ENCODE results near the gene STEAP2. TPM values are rescaled to one million over a fixed set of nuclear protein-coding genes. Genes with fewer than 3 reads are reported as not detected.

STEAP2 gene
- total and polyA plus RNA-seq, 5 donors: 16.7 to 46.3 (median 42.1) TPM

DNA sequence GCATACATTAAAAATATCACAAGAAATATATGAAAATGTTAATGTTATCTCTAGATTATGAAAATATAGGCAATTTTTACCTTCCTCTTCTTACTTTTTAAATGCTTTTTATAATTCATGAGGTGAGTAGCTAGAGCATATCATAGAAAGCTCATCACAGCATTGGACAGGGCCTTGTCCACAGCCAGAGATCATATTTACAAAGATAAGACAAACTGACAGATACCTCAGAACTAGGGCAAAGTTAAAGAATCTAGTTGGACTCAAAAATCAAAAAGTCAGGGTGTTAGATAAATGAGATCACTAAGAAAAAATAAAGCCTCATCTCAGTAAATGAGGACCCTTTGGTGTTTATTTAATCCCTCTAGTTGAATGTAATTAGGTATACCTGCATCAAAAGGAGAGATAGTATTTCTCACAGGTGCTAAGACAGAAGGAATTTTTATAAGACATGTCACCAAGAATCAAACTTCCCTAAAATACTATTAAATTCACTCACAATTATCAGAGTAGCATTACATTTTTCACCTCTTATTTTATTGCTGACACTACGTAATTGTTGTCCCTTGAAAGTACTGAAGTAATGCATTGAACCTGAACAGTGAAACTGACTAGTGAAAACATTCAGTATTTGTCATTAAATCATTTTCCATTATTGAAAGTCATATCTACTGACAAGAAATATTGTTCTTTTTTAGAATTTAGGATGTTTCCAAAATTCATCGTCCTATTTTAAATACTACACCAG is 59.1 kb downstream of the STEAP2 start:
- no peak overlapping the region for H3K27ac ChIP-seq (ENCODE audit: low read length)

GRCh38 chr7:90271753-90272152 is 60.2 kb downstream of the STEAP2 start:
- Histone ChIP-seq H3K27ac (ENCODE audit: low read length) (no peak overlapping the region), H3K9me3 (ENCODE audit: control insufficient read depth, low read length) (no peaks in the 10 kb centered on the region), H3K4me1 (ENCODE audit: control insufficient read depth, insufficient read depth, low read length) (no peaks in the 10 kb centered on the region), H3K4me3 (ENCODE audit: low read length) (no peak overlapping the region), H3K27me3 (ENCODE audit: control insufficient read depth, insufficient read depth) (no peaks in the 10 kb centered on the region)
- DNase-seq (no peak), ATAC-seq (no peak)
- intact Hi-C loops (cut with DNase I): no loop called here
- WGBS: 68% methylated on average over 2 of the region's 2 CpGs

More for the DNA sequence above, 59.1 kb downstream of the STEAP2 start:
- intact Hi-C loops (cut with DNase I): no loop called here
- Histone ChIP-seq H3K9me3 (ENCODE audit: control insufficient read depth, low read length) (no peaks in the 10 kb centered on the region), H3K27me3 (ENCODE audit: control insufficient read depth, insufficient read depth) (no peaks in the 10 kb centered on the region), H3K4me3 (ENCODE audit: low read length) (no peak overlapping the region), H3K4me1 (ENCODE audit: control insufficient read depth, insufficient read depth, low read length) (no peaks in the 10 kb centered on the region)
- ATAC-seq (no peak), DNase-seq (no peak)
- WGBS: 94% methylated on average over 2 of the region's 2 CpGs

DNA sequence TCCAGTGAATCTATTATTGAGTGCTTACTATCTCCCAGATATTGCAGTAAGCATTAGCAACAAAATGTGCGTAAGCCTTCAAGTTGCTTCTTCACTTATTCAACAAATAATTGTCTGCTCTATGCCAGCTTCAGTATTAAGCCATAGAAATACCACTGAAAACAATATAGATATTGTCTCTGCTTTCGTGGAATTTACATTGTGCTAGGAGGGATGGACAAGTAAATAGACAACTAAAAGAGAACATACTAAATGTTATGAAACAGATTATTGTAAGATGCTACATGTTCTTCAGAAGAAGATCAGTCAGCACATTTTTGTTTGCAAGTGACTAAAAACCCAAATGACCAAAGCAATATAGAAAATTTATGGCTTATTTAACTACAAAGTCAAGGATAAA is 60.7 kb downstream of the STEAP2 start:
- DNase-seq (no peak), ATAC-seq (no peak)
- H3K4me3 ChIP-seq (ENCODE audit: low read length): no peak overlapping the region
- intact Hi-C loops (cut with DNase I): no loop called here
- WGBS: 92% methylated on average over 2 of the region's 2 CpGs
- H3K27ac ChIP-seq (ENCODE audit: low read length): no peak overlapping the region
- H3K4me1 ChIP-seq (ENCODE audit: control insufficient read depth, insufficient read depth, low read length): no peaks in the 10 kb centered on the region
- H3K27me3 ChIP-seq (ENCODE audit: control insufficient read depth, insufficient read depth): no peaks in the 10 kb centered on the region
- H3K9me3 ChIP-seq (ENCODE audit: control insufficient read depth, low read length): no peaks in the 10 kb centered on the region

- H3K4me1 ChIP-seq (ENCODE audit: control insufficient read depth, insufficient read depth, low read length): no peaks in the 10 kb centered on the region
- no peak for ATAC-seq
- H3K27me3 ChIP-seq (ENCODE audit: control insufficient read depth, insufficient read depth): no peaks in the 10 kb centered on the region
- no peak for DNase-seq
- no peaks in the 10 kb centered on the region for H3K9me3 ChIP-seq (ENCODE audit: control insufficient read depth, low read length)
- no peak overlapping the region for H3K4me3 ChIP-seq (ENCODE audit: low read length)
- intact Hi-C loops (cut with DNase I): no loop called here
- H3K27ac ChIP-seq (ENCODE audit: low read length): no peak overlapping the region
Measured at GRCh38 chr7:90274161-90274560, 62.6 kb downstream of the STEAP2 start.

GRCh38 chr7:90276033-90276728 is 64.6 kb downstream of the STEAP2 start:
- intact Hi-C loops (cut with DNase I): no loop called here
- H3K27me3 ChIP-seq (ENCODE audit: control insufficient read depth, insufficient read depth): no peaks in the 10 kb centered on the region
- H3K27ac ChIP-seq (ENCODE audit: low read length): no peak overlapping the region
- ATAC-seq (no peak), DNase-seq (no peak)
- WGBS: 72% methylated on average over 5 of the region's 5 CpGs
- no peak overlapping the region for H3K4me3 ChIP-seq (ENCODE audit: low read length)
- no peaks in the 10 kb centered on the region for H3K4me1 ChIP-seq (ENCODE audit: control insufficient read depth, insufficient read depth, low read length)
- H3K9me3 ChIP-seq (ENCODE audit: control insufficient read depth, low read length): no peaks in the 10 kb centered on the region

Other genes with a start within 250 kb of the STEAP2 start
- 1 to 10 TPM; 1.5 to 7.8 (median 3.1) TPM for gene STEAP1, start 57.3 kb upstream of the STEAP2 start, total RNA-seq
- gene STEAP1, start 57.3 kb upstream of the STEAP2 start, polyA plus RNA-seq: 1.9 TPM
- gene CFAP69, start 33.4 kb downstream of the STEAP2 start, total RNA-seq: 1 to 10 TPM; 3.5 to 7.4 (median 4.5) TPM
- gene CFAP69, start 33.4 kb downstream of the STEAP2 start, polyA plus RNA-seq: 2.3 TPM
- gene FAM237B, start 109.6 kb downstream of the STEAP2 start, total RNA-seq: not detected
- not detected for gene FAM237B, start 109.6 kb downstream of the STEAP2 start, polyA plus RNA-seq
- gene GTPBP10, start 135.0 kb downstream of the STEAP2 start, total RNA-seq: 10 to 100 TPM; 15.3 to 25.9 (median 20.3) TPM
- 11.7 TPM for gene GTPBP10, start 135.0 kb downstream of the STEAP2 start, polyA plus RNA-seq
- 10 to 100 TPM; 34.9 to 46.1 (median 39.7) TPM for gene CLDN12, start 191.7 kb downstream of the STEAP2 start, total RNA-seq
- 24.7 TPM for gene CLDN12, start 191.7 kb downstream of the STEAP2 start, polyA plus RNA-seq

All from right cardiac atrium (tissue), 5 donors.